ENCODE data around the gene VPS8. TPM values are rescaled to one million over a fixed set of nuclear protein-coding genes. Genes with fewer than 3 reads are reported as not detected.
A peak's percentile ranks its signal among the peaks of the same experiment; 100 is the strongest.
"Not testable (repeated sequence)": the region's sequence is repeated elsewhere in the genome, so short reads cannot be mapped to it uniquely, and the experiment has no call there.

VPS8 gene
- total and polyA plus RNA-seq, 8 donors: 41.5 to 114 (median 51.3) TPM

- no peak for ATAC-seq
- Histone ChIP-seq H3K27me3 (no peaks in the 10 kb centered on the region), H3K36me3 (peaks cover 0 to 35% of the 10 kb centered on the region in 2 donors), H3K9me3 (no peaks in the 10 kb centered on the region), H3K4me3 (no peak overlapping the region), H3K27ac (no peak overlapping the region), H3K4me1 (no peaks in the 10 kb centered on the region)
- intact Hi-C loops (cut with DNase I): no loop called here
- no peak for TF ChIP-seq CTCF (IDR thresholded peaks at IDR 0.05)
- DNase-seq: no peak
Observed at GRCh38 chr3:184895350-184895749, 83.4 kb downstream of the VPS8 start.

GRCh38 chr3:184896336-184896735 lies 84.4 kb downstream of the VPS8 start:
- H3K27me3 ChIP-seq: no peaks in the 10 kb centered on the region

GRCh38 chr3:184899953-184900595 lies 88.1 kb downstream of the VPS8 start:
- peaks cover 0 to 2% of the 10 kb centered on the region in 2 donors for H3K9me3 ChIP-seq
- TF ChIP-seq CTCF (IDR thresholded peaks at IDR 0.05): no peak

More at GRCh38 chr3:184896336-184896735, 84.4 kb downstream of the VPS8 start:
- no peak for TF ChIP-seq CTCF (IDR thresholded peaks at IDR 0.05)
- H3K4me3 ChIP-seq: no peak overlapping the region
- H3K27ac ChIP-seq: no peak overlapping the region
- H3K9me3 ChIP-seq: no peaks in the 10 kb centered on the region
- no peak for DNase-seq
- no peak for ATAC-seq
- H3K36me3 ChIP-seq: peaks cover 0 to 35% of the 10 kb centered on the region in 2 donors
- intact Hi-C loops (cut with DNase I): no loop called here
- no peaks in the 10 kb centered on the region for H3K4me1 ChIP-seq

GRCh38 chr3:184907031-184907430 lies 95.1 kb downstream of the VPS8 start:
- intact Hi-C loops (cut with DNase I); H3K4me1 ChIP-seq; DNase-seq; H3K27ac ChIP-seq; ATAC-seq; H3K4me3 ChIP-seq; H3K27me3 ChIP-seq; H3K9me3 ChIP-seq: not testable (repeated sequence)
- peaks cover 0 to 65% of the 10 kb centered on the region in 2 donors for H3K36me3 ChIP-seq

More at GRCh38 chr3:184899953-184900595, 88.1 kb downstream of the VPS8 start:
- Histone ChIP-seq H3K36me3 (peaks cover 0 to 53% of the 10 kb centered on the region in 2 donors), H3K27me3 (no peaks in the 10 kb centered on the region), H3K4me1 (no peaks in the 10 kb centered on the region), H3K4me3 (no peak overlapping the region), H3K27ac (no peak overlapping the region)
- intact Hi-C loops (cut with DNase I): no loop called here
- no peak for ATAC-seq
- no peak for DNase-seq

- peaks cover 0 to 2% of the 10 kb centered on the region in 2 donors for H3K9me3 ChIP-seq
- ATAC-seq (no peak), DNase-seq (peak in 1 of 4 donors; percentile 64)
- H3K36me3 ChIP-seq: peaks cover 0 to 65% of the 10 kb centered on the region in 2 donors
- no peaks in the 10 kb centered on the region for H3K27me3 ChIP-seq
- H3K4me1 ChIP-seq: no peaks in the 10 kb centered on the region
- no peak overlapping the region for H3K27ac ChIP-seq
- no peak for TF ChIP-seq CTCF (IDR thresholded peaks at IDR 0.05)
- intact Hi-C loops (cut with DNase I): no loop called here
- H3K4me3 ChIP-seq: no peak overlapping the region
Observed at GRCh38 chr3:184907681-184908649, 96.0 kb downstream of the VPS8 start.

Measured in left lung (tissue), 10 donors.